ENCODE results near the gene ASPSCR1.
A peak's percentile ranks its signal among the peaks of the same experiment; 100 is the strongest.

ASPSCR1 gene

DNA sequence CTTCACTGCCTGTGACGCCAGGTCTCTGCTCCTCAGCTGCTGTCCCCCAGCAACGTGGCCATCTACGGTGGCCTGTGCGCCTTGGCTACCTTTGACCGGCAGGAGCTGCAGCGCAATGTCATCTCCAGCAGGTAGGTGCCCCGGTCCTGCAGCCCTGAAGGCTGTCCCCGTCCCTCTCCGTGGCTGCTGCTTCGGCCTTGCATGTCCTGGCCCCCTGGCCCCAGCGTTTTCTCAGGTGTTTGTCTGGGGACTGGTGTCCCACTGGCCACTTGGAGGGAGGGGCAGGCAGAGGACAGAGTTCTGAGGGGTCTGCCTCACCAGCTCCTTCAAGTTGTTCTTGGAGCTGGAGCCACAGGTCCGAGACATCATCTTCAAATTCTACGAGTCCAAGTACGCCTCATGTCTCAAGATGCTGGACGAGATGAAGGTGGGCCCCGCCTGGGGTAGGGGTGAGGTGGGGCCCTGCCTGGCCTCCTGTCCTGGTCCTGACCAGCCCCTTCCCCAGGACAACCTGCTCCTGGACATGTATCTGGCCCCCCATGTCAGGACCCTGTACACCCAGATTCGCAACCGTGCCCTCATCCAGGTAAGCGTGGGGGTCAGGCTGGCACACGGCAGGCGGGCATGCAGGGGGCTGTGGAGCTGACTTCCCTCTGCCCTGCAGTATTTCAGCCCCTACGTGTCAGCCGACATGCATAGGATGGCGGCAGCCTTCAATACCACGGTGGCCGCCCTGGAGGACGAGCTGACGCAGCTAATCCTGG, 78.7 kb downstream of the ASPSCR1 start:
- TF ChIP-seq GLIS3 (CRISPR knock-in tag; IDR thresholded peaks at IDR 0.05) = no peak
- TF ChIP-seq, protein P1, sequence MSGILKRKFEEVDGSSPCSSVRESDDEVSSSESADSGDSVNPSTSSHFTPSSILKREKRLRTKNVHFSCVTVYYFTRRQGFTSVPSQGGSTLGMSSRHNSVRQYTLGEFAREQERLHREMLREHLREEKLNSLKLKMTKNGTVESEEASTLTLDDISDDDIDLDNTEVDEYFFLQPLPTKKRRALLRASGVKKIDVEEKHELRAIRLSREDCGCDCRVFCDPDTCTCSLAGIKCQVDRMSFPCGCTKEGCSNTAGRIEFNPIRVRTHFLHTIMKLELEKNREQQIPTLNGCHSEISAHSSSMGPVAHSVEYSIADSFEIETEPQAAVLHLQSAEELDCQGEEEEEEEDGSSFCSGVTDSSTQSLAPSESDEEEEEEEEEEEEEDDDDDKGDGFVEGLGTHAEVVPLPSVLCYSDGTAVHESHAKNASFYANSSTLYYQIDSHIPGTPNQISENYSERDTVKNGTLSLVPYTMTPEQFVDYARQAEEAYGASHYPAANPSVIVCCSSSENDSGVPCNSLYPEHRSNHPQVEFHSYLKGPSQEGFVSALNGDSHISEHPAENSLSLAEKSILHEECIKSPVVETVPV (CRISPR knock-in tag; IDR thresholded peaks at IDR 0.05) = no peak
- TF ChIP-seq BACH2 (CRISPR knock-in tag; IDR thresholded peaks at IDR 0.05; ENCODE audit: borderline replicate concordance) = no peak
- TF ChIP-seq TCF4 (CRISPR knock-in tag; IDR thresholded peaks at IDR 0.05; ENCODE audit: borderline replicate concordance) = no peak
- TF ChIP-seq, protein P2, sequence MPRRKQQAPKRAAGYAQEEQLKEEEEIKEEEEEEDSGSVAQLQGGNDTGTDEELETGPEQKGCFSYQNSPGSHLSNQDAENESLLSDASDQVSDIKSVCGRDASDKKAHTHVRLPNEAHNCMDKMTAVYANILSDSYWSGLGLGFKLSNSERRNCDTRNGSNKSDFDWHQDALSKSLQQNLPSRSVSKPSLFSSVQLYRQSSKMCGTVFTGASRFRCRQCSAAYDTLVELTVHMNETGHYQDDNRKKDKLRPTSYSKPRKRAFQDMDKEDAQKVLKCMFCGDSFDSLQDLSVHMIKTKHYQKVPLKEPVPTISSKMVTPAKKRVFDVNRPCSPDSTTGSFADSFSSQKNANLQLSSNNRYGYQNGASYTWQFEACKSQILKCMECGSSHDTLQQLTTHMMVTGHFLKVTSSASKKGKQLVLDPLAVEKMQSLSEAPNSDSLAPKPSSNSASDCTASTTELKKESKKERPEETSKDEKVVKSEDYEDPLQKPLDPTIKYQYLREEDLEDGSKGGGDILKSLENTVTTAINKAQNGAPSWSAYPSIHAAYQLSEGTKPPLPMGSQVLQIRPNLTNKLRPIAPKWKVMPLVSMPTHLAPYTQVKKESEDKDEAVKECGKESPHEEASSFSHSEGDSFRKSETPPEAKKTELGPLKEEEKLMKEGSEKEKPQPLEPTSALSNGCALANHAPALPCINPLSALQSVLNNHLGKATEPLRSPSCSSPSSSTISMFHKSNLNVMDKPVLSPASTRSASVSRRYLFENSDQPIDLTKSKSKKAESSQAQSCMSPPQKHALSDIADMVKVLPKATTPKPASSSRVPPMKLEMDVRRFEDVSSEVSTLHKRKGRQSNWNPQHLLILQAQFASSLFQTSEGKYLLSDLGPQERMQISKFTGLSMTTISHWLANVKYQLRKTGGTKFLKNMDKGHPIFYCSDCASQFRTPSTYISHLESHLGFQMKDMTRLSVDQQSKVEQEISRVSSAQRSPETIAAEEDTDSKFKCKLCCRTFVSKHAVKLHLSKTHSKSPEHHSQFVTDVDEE (CRISPR knock-in tag; IDR thresholded peaks at IDR 0.05) = no peak
- ATAC-seq = no peak

DNA sequence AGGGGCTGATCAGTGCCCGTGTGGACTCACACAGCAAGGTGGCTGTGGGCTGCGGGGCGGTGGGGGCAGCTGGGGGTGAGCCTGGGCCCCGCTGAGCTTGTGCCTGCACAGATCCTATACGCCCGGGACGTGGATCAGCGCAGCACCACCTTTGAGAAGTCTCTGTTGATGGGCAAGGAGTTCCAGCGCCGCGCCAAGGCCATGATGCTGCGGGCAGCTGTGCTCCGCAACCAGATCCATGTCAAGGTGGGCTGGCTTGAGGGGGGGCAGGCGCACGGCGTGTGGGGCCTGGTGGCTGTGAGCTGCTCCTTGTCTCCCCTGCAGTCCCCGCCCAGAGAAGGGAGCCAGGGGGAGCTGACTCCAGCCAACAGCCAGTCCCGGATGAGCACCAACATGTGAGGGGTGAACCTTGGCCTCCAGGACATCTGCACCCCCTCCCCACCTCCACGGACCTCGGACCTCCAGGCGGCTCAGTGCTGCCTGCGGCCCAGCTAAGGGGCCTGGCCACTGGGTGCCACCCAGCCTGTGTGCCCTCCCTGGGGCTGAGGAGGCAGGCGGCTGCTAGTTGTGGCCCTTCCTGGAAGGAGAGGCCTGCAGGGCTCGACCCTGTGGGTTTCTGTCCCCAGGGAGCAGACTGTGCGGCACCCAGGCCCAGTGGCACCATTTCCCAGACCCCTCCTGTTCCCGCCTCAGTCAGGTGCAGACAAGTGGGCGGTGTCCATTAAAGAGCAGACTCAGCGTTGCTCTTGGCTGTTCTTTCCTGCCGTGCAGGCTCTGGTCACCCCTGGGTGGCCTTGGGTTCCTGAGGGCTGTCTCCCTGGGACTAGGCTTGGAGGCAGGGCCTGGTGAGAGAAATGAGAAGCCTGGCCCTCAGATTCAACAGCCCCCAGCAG, 79.5 kb downstream of the ASPSCR1 start:
- no peak for ATAC-seq
- TF ChIP-seq, protein P3, sequence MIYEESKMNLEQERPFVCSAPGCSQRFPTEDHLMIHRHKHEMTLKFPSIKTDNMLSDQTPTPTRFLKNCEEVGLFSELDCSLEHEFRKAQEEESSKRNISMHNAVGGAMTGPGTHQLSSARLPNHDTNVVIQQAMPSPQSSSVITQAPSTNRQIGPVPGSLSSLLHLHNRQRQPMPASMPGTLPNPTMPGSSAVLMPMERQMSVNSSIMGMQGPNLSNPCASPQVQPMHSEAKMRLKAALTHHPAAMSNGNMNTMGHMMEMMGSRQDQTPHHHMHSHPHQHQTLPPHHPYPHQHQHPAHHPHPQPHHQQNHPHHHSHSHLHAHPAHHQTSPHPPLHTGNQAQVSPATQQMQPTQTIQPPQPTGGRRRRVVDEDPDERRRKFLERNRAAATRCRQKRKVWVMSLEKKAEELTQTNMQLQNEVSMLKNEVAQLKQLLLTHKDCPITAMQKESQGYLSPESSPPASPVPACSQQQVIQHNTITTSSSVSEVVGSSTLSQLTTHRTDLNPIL (CRISPR knock-in tag; IDR thresholded peaks at IDR 0.05; ENCODE audit: low read depth) = no peak

DNA sequence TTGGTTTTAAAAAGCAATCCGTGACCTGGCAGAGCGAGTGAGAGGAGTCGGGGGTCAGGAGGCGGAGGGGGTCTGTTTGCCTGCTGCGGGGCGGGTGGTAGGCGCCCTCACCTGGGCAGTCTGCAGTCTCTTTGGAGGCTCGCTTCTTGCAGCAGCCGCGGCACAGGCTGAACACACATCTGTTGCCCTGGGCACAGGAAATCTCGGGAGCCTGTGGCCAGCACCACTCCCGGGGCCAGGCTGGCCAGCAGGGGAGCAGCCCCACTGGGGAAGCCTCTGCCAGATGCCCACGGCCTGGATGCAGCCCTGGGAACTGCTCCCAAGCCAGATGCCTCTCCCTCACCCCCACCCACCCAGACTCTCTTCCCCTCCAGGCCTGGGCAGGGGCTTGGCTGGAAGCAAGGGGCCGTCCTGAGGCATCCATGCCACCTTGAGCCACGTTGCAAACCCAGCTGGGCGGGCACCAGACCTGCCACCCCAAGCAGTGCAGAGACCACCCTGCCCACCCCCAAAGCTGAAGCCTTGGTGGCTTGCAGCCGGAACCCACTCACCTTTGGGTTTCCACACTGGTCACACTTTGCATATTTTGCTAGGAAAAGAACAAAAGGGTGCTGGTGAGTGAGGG, 80.9 kb downstream of the ASPSCR1 start:
- TF ChIP-seq, protein P4, sequence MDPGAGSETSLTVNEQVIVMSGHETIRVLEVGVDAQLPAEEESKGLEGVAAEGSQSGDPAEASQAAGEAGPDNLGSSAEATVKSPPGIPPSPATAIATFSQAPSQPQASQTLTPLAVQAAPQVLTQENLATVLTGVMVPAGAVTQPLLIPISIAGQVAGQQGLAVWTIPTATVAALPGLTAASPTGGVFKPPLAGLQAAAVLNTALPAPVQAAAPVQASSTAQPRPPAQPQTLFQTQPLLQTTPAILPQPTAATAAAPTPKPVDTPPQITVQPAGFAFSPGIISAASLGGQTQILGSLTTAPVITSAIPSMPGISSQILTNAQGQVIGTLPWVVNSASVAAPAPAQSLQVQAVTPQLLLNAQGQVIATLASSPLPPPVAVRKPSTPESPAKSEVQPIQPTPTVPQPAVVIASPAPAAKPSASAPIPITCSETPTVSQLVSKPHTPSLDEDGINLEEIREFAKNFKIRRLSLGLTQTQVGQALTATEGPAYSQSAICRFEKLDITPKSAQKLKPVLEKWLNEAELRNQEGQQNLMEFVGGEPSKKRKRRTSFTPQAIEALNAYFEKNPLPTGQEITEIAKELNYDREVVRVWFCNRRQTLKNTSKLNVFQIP (CRISPR knock-in tag; IDR thresholded peaks at IDR 0.05; ENCODE audit: borderline replicate concordance, low read depth) = no peak
- TF ChIP-seq SNAI2 (CRISPR knock-in tag; IDR thresholded peaks at IDR 0.05) = no peak
- no peak for TF ChIP-seq TCF4 (CRISPR knock-in tag; IDR thresholded peaks at IDR 0.05; ENCODE audit: borderline replicate concordance)
- TF ChIP-seq CSDC2 (CRISPR knock-in tag; IDR thresholded peaks at IDR 0.05) = no peak
- TF ChIP-seq ZC3H10 (CRISPR knock-in tag; IDR thresholded peaks at IDR 0.05) = no peak
- TF ChIP-seq ZNF70 (CRISPR knock-in tag; IDR thresholded peaks at IDR 0.05) = no peak
- TF ChIP-seq ARNTL (CRISPR knock-in tag; IDR thresholded peaks at IDR 0.05; ENCODE audit: borderline replicate concordance, low read depth) = no peak
- TF ChIP-seq RARB (CRISPR knock-in tag; IDR thresholded peaks at IDR 0.05) = no peak
- no peak for TF ChIP-seq ZNF565 (CRISPR knock-in tag; conservative IDR thresholded peaks at IDR 0.05; ENCODE audit: low read depth)
- TF ChIP-seq, protein P1 (CRISPR knock-in tag; IDR thresholded peaks at IDR 0.05) = no peak
- no peak for TF ChIP-seq ZFP30 (CRISPR knock-in tag; IDR thresholded peaks at IDR 0.05)
- TF ChIP-seq PPARA (CRISPR knock-in tag; IDR thresholded peaks at IDR 0.05; ENCODE audit: borderline replicate concordance) = no peak
- TF ChIP-seq TOX (CRISPR knock-in tag; IDR thresholded peaks at IDR 0.05; ENCODE audit: borderline replicate concordance) = no peak
- TF ChIP-seq, protein P5, sequence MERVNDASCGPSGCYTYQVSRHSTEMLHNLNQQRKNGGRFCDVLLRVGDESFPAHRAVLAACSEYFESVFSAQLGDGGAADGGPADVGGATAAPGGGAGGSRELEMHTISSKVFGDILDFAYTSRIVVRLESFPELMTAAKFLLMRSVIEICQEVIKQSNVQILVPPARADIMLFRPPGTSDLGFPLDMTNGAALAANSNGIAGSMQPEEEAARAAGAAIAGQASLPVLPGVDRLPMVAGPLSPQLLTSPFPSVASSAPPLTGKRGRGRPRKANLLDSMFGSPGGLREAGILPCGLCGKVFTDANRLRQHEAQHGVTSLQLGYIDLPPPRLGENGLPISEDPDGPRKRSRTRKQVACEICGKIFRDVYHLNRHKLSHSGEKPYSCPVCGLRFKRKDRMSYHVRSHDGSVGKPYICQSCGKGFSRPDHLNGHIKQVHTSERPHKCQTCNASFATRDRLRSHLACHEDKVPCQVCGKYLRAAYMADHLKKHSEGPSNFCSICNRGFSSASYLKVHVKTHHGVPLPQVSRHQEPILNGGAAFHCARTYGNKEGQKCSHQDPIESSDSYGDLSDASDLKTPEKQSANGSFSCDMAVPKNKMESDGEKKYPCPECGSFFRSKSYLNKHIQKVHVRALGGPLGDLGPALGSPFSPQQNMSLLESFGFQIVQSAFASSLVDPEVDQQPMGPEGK (CRISPR knock-in tag; IDR thresholded peaks at IDR 0.05; ENCODE audit: borderline replicate concordance) = no peak
- TF ChIP-seq ISL1 (CRISPR knock-in tag; IDR thresholded peaks at IDR 0.05) = no peak
- TF ChIP-seq, protein P3 (CRISPR knock-in tag; IDR thresholded peaks at IDR 0.05; ENCODE audit: low read depth) = no peak

More for the DNA sequence above, 80.9 kb downstream of the ASPSCR1 start:
- peak; percentile 3 for ATAC-seq
